Sciatic nerve (tissue), 2 donors: ENCODE data around the gene SNX22. TPM values are rescaled to one million over a fixed set of nuclear protein-coding genes. Genes with fewer than 3 reads are reported as not detected.

ENCODE experiments used
- ATAC-seq: fragments of 200-7000 bp; cut with Tn5 transposase; one replicate; pipeline ENCODE4 v1.9.1; 2020; ENCODE audit warnings: mild to moderate bottlenecking, moderate library complexity
- DNase-seq: peaks from one replicate; pipeline ENCODE4 v3.0.0-alpha.2; 2020; ENCODE audit warnings: low spot score
- intact Hi-C: fragments of 100-400 bp; cut with DNase I; formaldehyde crosslinking; loops from one replicate; pipeline ENCODE4 v1.14.2; 2022
- total RNA-seq: library from RNA; stranded (reverse); fragmentation: NEBNext Ultra II Directional; extraction: Animal tissue kit (Norgen Biotek cat#: 25700); gene quantifications from one replicate; pipeline ENCODE4 v1.2.1, GENCODE V29; 2021
- donor health status: DM: no; HTN: no; CAD: no.
- donor health status: DM: no; HTN: no; CAD: no.

SNX22 gene
- total RNA-seq, 1 donor from 2014 or later, result 2.1 TPM

- peak; percentile 18 for ATAC-seq
- intact Hi-C loops, result loop anchor here (10.0 kb wide), 1 partner anchor 58 kb away; the partner anchor contains the start of genes CIAO2A and SNX1
- DNase-seq, result no peak
Measured at GRCh38 chr15:64152507-64153387, 1.2 kb downstream of the SNX22 start.

GRCh38 chr15:64153480-64154367 is 2.2 kb downstream of the SNX22 start:
- ATAC-seq, result peak; percentile 93
- intact Hi-C loops, result loop anchor here (10.0 kb wide), 1 partner anchor 59 kb away; the partner anchor contains the start of genes CIAO2A and SNX1
- DNase-seq, result peak; percentile 95

DNA sequence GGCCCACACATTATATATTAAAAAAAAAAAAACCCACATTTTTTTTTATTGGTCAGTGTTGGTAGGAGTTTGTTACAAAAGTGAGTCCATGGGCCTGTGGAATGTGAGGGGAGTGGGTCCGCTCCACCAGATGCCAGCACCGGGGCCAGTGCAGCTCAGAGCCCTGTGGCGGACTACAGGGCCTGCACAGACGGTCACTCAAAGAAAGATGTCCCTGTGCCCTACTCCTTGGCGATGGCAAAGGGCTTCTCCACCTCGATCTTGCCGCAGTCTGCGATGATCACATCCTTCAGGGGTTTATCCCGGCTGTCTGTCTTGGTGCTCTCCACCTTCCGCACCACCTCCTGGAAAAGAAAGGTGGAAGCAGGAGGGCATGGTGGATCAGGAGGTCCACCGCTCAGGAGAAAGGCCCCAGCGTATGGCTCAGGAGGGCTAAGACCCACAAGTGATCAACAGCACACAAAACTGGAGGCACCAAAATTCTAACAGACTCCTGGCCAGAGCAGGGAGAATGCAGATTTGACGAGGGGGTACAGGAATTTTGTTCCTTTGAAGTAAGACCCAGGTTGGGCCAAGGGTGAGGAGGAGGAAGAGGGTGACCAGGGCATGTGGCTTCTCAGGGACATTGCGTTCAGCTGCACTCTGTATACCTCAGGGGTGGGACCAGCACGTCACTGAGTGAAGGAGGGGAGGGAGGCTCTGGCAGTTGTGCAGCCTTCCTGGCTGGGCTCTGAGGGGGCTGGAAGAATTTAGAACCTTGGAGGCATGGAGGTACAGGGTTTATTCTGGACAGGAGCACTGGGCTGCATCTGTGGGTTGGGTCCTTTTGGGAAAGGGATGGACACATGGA is 4.5 kb downstream of the SNX22 start:
- intact Hi-C loops, result loop anchor here (10.0 kb wide), 1 partner anchor 61 kb away; the partner anchor contains the start of genes CIAO2A and SNX1
- ATAC-seq, result no peak
- no peak for DNase-seq

- ATAC-seq, result no peak
- intact Hi-C loops, result loop anchor here (10.0 kb wide), 1 partner anchor 62 kb away; the partner anchor contains the start of genes CIAO2A and SNX1
- DNase-seq, result no peak
Measured at GRCh38 chr15:64156652-64157331, 5.3 kb downstream of the SNX22 start.

GRCh38 chr15:64157599-64158125 is 6.1 kb downstream of the SNX22 start:
- intact Hi-C loops, result loop anchor here (10.0 kb wide), 1 partner anchor 63 kb away; the partner anchor contains the start of genes CIAO2A and SNX1
- ATAC-seq, result no peak
- DNase-seq, result no peak

DNA sequence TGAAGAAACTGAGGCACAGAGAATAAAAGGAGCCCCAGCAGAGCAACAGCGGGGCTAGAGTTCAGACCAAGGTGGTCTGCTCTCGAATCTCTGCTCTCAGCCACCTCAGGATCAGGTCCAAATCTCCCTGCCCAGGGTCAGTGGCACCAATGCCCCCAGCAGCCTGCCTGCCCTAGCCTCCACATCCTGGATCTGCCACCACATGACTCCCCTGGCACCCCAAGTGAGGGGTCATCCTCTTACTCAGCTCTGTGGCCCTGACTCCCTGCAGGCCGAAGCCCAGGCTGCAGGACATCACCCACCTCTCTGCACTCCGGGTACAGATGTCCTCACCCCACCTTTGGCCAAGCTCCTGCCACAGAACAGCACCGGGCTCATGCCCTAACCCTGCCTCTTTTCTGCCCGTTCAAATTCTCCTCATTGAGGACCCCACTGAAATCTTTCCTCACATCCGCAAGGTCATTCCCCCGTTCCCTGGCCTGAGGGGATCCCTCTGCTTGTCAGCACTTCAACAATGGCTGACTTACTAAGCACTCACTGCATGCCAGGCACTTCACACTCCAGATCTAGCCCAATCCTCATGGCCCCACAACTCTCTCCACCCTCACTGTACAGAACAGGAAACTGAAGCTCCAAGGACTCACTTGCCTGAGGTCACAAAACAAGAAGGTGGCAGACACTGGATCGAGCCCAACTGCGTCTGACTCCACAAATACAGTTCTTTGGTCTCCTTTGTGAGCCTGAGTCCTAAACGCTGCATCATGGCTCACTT is 7.0 kb downstream of the SNX22 start:
- intact Hi-C loops, result loop anchor here (10.0 kb wide), 1 partner anchor 64 kb away; the partner anchor contains the start of genes CIAO2A and SNX1
- ATAC-seq (no peak), DNase-seq (no peak)

- DNase-seq (no peak), ATAC-seq (no peak)
- intact Hi-C loops, result no loop called here
Measured at GRCh38 chr15:64161688-64162477, 10.4 kb downstream of the SNX22 start.

GRCh38 chr15:64162478-64162868 is 10.9 kb downstream of the SNX22 start:
- intact Hi-C loops, result no loop called here
- DNase-seq, result no peak

GRCh38 chr15:64162869-64163658 is 11.5 kb downstream of the SNX22 start, which contains the start of gene PPIB:
PPIB (minus strand) TSS chr15:64163022; CDS start chr15:64162986, 36 bp downstream.
- ATAC-seq, result peak; percentile 98
- intact Hi-C loops, result no loop called here
- DNase-seq, result peak; percentile 98

More at GRCh38 chr15:64162478-64162868, 10.9 kb downstream of the SNX22 start:
- ATAC-seq, result peak; percentile 44

DNA sequence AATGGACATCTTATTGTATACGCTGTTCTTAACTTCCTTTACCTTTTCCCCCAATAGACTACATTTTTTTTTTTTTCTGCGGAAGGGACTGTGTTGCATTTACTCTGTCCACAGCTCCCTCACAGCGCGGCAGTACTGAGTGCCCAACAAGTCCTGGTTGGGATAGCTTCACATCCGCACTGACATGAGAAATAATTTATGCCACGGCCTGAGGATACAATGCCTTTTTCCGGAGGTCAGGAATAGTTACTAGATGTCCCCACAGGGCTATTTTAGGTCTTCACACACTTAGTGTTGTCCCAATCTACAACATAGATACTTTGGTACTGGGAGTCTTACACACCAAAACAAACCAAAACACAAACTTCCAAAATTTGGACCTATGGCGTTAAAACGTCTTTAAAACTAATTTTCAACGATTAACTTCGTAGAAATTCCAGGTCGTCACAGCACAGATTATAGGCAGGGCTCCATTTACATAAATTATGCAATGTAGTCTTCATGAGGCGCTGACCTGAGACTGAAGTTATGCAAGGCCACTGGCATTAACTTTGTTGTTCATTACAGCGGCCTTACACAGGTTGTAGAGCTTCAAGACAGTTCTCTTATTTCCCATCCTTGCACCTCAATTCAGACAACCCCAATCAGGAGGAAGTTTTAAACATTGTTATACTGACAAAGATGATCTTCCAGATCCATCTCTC is 12.3 kb downstream of the SNX22 start:
- intact Hi-C loops, result no loop called here
- peak; percentile 45 for ATAC-seq
- no peak for DNase-seq

DNA sequence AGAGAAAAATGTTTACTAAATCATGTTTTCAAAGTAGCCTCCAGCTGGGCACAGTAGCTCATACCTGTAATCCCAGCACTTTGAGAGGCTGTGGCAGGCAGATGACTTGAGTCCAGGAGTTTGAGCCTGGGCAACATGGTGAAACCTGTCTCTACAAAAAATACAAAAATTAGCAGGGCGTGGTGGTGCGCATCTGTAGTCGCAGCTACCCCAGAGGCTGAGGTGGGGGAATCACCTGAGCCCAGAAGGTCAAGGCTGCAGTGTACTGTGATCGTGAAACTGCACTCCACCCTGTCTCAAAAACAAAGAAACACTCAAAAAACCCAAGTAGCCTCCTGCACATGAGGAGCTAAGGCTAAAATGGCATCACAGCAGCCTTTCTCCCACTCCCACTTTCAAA is 12.9 kb downstream of the SNX22 start:
- intact Hi-C loops, result no loop called here
- no peak for DNase-seq
- no peak for ATAC-seq

- no peak for ATAC-seq
- DNase-seq, result no peak
- intact Hi-C loops, result no loop called here
Measured at GRCh38 chr15:64166102-64166890, 14.8 kb downstream of the SNX22 start.

- intact Hi-C loops, result no loop called here
- no peak for ATAC-seq
- no peak for DNase-seq
Measured at GRCh38 chr15:64180235-64180824, 28.8 kb downstream of the SNX22 start.
